ENCODE measurements around the gene STRN3.
A peak's percentile ranks its signal among the peaks of the same experiment; 100 is the strongest.
"Not testable (repeated sequence)": the region's sequence is repeated elsewhere in the genome, so short reads cannot be mapped to it uniquely, and the experiment has no call there.

The STRN3 gene

DNA sequence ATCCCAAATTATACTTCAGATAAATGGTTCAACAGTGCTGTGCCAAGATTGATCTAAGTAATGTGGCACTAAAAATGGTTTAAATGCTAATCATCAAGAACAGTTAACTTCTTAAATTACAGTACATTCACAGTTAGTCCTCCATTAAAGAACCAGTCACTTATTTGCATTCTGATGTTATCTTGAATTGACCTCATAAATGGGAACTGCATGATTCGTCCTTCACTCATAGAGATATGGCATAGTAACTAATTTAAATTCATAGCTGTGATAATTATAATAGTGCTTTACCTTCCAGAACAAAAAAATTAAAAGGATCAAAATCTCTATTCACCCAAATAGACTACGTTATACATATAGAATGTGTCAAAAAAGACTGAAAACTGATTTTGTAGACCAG, 90.7 kb downstream of the STRN3 start:
- Histone ChIP-seq H3K36me3 (ENCODE audit: insufficient read depth, low read length) (peaks cover 43% of the 10 kb centered on the region), H3K9me3 (ENCODE audit: low read depth, low read length) (no peaks in the 10 kb centered on the region), H3K27ac (no peak overlapping the region), H3K4me3 (no peak overlapping the region), H3K9ac (ENCODE audit: insufficient read length) (no peak overlapping the region)
- TF ChIP-seq POLR2AphosphoS5 (IDR thresholded peaks at IDR 0.05; ENCODE audit: borderline replicate concordance, low read depth, low read length) (no peak), EZH2 (IDR thresholded peaks at IDR 0.05) (no peak), FOXP2 (optimal IDR thresholded peaks at IDR 0.05; ENCODE audit: control extremely low read depth, extremely low read length, insufficient read depth) (no peak)
- DNase-seq (ENCODE audit: low read depth, low spot score) = no peak

DNA sequence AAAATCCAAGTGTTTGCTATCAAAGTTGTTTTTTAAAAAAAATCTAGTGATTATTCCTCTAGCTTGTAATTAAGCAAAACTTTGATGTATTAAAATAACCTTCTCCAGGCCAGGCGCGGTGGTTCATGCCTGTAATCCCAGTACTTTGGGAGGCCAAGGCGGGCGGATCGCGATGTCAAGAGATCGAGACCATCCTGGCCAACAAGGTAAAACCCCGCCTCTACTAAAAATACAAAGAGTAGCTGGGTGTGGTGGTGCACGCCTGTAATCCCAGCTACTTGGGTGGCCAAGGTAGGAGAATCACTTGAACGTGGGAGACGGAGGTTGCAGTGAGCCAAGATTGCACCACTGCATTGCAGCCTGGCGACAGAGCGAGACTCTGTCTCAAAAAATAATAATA, 92.2 kb downstream of the STRN3 start:
- not testable (repeated sequence) for H3K9me3 ChIP-seq (ENCODE audit: low read depth, low read length); H3K9ac ChIP-seq (ENCODE audit: insufficient read length); DNase-seq (ENCODE audit: low read depth, low spot score); H3K4me3 ChIP-seq
- Histone ChIP-seq H3K27ac (peak overlapping the region; percentile 51; the same call in 1 of the 2 replicates), H3K36me3 (ENCODE audit: insufficient read depth, low read length) (peaks cover 41% of the 10 kb centered on the region)

DNA sequence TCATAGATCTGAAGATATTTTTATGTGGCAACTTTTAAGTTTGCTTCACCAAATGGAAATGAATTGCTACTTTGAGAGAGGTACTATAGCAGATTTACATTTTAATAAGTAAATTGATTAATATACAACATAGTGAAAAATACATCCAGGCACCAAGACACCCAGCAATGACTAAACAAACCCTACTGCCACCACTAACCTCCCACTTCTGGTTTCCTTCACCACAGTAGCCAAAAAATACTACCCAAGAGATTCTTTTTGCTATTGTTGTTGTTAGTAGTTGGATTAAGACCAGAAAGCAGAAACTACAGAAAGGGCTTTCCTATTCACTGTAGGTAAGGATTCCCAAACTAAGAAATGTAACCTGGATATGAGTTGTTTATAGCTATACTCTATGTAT, 97.7 kb downstream of the STRN3 start:
- peaks cover 9% of the 10 kb centered on the region for H3K36me3 ChIP-seq (ENCODE audit: insufficient read depth, low read length)
- no peaks in the 10 kb centered on the region for H3K9me3 ChIP-seq (ENCODE audit: low read depth, low read length)
- H3K27ac ChIP-seq = peak overlapping the region; percentile 51; the same call in 1 of the 2 replicates
- no peak overlapping the region for H3K9ac ChIP-seq (ENCODE audit: insufficient read length)
- H3K4me3 ChIP-seq = no peak overlapping the region
- TF ChIP-seq EZH2 (IDR thresholded peaks at IDR 0.05) (no peak), POLR2AphosphoS5 (IDR thresholded peaks at IDR 0.05; ENCODE audit: borderline replicate concordance, low read depth, low read length) (no peak), FOXP2 (optimal IDR thresholded peaks at IDR 0.05; ENCODE audit: control extremely low read depth, extremely low read length, insufficient read depth) (no peak)
- DNase-seq (ENCODE audit: low read depth, low spot score) = no peak

DNA sequence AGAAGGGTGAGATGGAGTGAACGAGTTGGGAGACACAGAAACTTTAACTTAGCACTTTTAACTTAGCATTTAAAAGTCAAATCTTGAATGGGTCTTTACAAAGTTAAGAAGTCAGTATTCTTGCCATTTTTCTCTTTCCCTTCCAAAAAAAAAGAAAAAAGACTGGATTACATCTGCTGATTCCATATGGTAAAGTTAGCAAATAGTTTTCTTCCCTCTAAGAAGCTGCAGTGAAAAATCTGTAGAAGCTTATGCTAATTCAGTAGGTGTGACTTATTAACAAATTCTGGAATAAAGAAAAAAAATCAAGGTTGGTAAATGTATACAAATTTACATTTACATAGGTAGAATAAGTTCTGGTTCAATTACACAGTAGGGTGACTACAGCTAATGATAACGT, 100.9 kb downstream of the STRN3 start:
- Histone ChIP-seq H3K9me3 (ENCODE audit: low read depth, low read length) (no peaks in the 10 kb centered on the region), H3K9ac (ENCODE audit: insufficient read length) (no peak overlapping the region), H3K36me3 (ENCODE audit: insufficient read depth, low read length) (peaks cover 14% of the 10 kb centered on the region), H3K27ac (peak overlapping the region; percentile 83), H3K4me3 (peak overlapping the region; percentile 46)
- no peak for TF ChIP-seq POLR2AphosphoS5 (IDR thresholded peaks at IDR 0.05; ENCODE audit: borderline replicate concordance, low read depth, low read length)
- no peak for TF ChIP-seq EZH2 (IDR thresholded peaks at IDR 0.05)
- no peak for TF ChIP-seq FOXP2 (optimal IDR thresholded peaks at IDR 0.05; ENCODE audit: control extremely low read depth, extremely low read length, insufficient read depth)
- DNase-seq (ENCODE audit: low read depth, low spot score) = no peak

DNA sequence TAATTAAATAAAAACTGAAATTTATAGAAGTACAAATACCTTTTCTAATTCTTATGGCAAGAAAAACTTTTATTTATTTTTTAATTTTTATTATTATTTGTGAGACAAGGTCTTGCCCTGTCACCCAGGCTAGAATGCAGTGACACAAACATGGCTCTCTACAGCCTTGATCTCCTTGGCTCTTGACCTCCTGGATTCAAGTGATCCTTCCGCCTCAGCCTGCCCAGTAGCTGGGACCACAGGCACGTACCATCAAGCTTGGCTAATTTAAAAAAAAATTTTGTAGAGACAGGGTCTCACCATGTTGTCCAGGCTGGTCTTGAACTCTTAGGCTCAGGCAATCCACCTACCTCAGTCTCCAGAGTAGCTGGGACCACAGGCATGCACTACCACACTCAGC, 104.4 kb downstream of the STRN3 start:
- TF ChIP-seq POLR2AphosphoS5 (IDR thresholded peaks at IDR 0.05; ENCODE audit: borderline replicate concordance, low read depth, low read length) (no peak), FOXP2 (optimal IDR thresholded peaks at IDR 0.05; ENCODE audit: control extremely low read depth, extremely low read length, insufficient read depth) (no peak), EZH2 (IDR thresholded peaks at IDR 0.05) (no peak)
- peaks cover 22% of the 10 kb centered on the region for H3K36me3 ChIP-seq (ENCODE audit: insufficient read depth, low read length)
- no peaks in the 10 kb centered on the region for H3K9me3 ChIP-seq (ENCODE audit: low read depth, low read length)
- DNase-seq (ENCODE audit: low read depth, low spot score) = no peak
- H3K9ac ChIP-seq (ENCODE audit: insufficient read length) = no peak overlapping the region
- H3K4me3 ChIP-seq = no peak overlapping the region
- H3K27ac ChIP-seq = peak overlapping the region; percentile 40; the same call in 1 of the 2 replicates

DNA sequence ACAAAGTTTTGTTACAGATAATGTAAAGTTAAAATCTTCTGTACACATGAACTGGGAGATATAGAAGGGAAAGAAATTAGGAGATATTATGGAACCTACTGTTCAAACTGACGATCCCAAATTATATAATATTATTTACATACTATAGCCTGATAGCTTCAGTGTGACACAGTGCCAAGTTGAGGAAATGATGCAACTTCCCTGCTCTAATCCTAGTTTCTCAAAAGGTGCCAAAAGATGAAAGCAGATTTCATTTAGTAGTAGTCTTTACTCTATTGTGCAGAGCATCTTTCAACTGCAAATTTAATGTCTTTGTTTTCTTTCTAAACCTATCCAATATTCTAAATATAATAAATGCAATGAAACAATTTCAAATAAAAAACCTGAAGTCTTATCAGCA, 104.9 kb downstream of the STRN3 start:
- no peaks in the 10 kb centered on the region for H3K9me3 ChIP-seq (ENCODE audit: low read depth, low read length)
- H3K4me3 ChIP-seq = 0 out of 2 replicates have a peak overlapping the region, but pooled peaks have one; percentile 28
- no peak for TF ChIP-seq POLR2AphosphoS5 (IDR thresholded peaks at IDR 0.05; ENCODE audit: borderline replicate concordance, low read depth, low read length)
- TF ChIP-seq EZH2 (IDR thresholded peaks at IDR 0.05) = no peak
- no peak for TF ChIP-seq FOXP2 (optimal IDR thresholded peaks at IDR 0.05; ENCODE audit: control extremely low read depth, extremely low read length, insufficient read depth)
- H3K9ac ChIP-seq (ENCODE audit: insufficient read length) = no peak overlapping the region
- peaks cover 25% of the 10 kb centered on the region for H3K36me3 ChIP-seq (ENCODE audit: insufficient read depth, low read length)
- peak; percentile 40 for DNase-seq (ENCODE audit: low read depth, low spot score)
- peak overlapping the region; percentile 40 for H3K27ac ChIP-seq

DNA sequence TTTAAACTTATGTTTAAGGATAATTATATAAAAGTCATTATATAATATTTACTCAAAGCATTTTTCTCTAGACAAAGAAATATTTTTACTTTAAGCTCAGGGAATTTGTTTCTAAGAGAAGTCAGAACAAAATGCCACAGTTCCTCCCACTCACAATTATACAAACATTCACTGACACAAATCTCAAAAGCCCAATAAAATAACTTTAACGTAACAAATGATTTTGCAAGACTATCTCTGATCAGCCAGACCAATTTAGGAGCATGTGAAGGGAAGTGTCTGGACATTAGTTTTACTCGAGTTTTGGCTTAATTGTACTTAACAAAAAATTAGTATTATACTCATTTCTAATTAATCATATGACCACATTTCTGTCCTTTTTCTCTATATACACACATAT, 110.6 kb downstream of the STRN3 start:
- Histone ChIP-seq H3K9ac (ENCODE audit: insufficient read length) (no peak overlapping the region), H3K9me3 (ENCODE audit: low read depth, low read length) (no peaks in the 10 kb centered on the region), H3K27ac (no peak overlapping the region), H3K36me3 (ENCODE audit: insufficient read depth, low read length) (peaks cover 26% of the 10 kb centered on the region), H3K4me3 (no peak overlapping the region)
- TF ChIP-seq POLR2AphosphoS5 (IDR thresholded peaks at IDR 0.05; ENCODE audit: borderline replicate concordance, low read depth, low read length) = no peak
- no peak for TF ChIP-seq FOXP2 (optimal IDR thresholded peaks at IDR 0.05; ENCODE audit: control extremely low read depth, extremely low read length, insufficient read depth)
- no peak for TF ChIP-seq EZH2 (IDR thresholded peaks at IDR 0.05)
- DNase-seq (ENCODE audit: low read depth, low spot score) = no peak

DNA sequence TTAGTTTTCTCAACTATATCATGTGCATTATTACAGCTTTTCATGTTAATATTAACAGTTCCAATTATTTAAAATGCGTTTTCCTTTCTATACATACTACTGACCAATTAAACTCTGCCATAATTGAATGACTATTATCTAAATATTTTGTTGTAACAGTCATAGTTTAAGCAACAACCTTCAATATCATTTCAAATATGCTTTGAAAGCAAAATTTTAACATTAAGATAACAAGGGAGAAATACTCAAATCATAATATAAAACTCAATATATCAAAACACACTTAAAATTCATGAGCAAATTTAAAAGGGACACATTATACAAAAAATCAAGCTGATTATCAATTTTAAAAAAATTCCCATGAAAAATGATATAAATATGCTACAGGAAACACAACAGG, 111.4 kb downstream of the STRN3 start:
- no peak overlapping the region for H3K27ac ChIP-seq
- no peak for DNase-seq (ENCODE audit: low read depth, low spot score)
- H3K4me3 ChIP-seq = no peak overlapping the region
- H3K9ac ChIP-seq (ENCODE audit: insufficient read length) = no peak overlapping the region
- H3K9me3 ChIP-seq (ENCODE audit: low read depth, low read length) = no peaks in the 10 kb centered on the region
- H3K36me3 ChIP-seq (ENCODE audit: insufficient read depth, low read length) = peaks cover 31% of the 10 kb centered on the region
- TF ChIP-seq EZH2 (IDR thresholded peaks at IDR 0.05) = no peak
- no peak for TF ChIP-seq POLR2AphosphoS5 (IDR thresholded peaks at IDR 0.05; ENCODE audit: borderline replicate concordance, low read depth, low read length)
- TF ChIP-seq FOXP2 (optimal IDR thresholded peaks at IDR 0.05; ENCODE audit: control extremely low read depth, extremely low read length, insufficient read depth) = no peak

DNA sequence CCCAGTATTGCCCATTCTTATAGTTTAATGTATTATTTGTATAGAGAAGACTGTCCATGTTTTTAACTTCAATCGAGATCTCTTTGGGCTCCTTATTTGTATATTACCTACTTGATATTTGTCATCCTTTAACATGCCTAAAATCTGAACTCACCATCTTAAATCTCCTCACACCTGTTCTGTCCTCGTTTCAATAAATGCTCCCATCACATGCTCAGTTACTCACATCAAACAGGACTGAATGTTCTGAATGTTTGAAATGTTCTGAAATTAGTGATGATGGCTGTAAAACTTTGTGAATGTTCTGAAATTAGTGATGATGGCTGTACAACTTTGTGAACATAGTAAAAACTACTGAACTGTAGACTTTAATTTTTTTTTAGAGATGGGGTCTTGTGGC, 117.4 kb downstream of the STRN3 start:
- peaks cover 60% of the 10 kb centered on the region for H3K36me3 ChIP-seq (ENCODE audit: insufficient read depth, low read length)
- no peak overlapping the region for H3K4me3 ChIP-seq
- TF ChIP-seq FOXP2 (optimal IDR thresholded peaks at IDR 0.05; ENCODE audit: control extremely low read depth, extremely low read length, insufficient read depth) (no peak), EZH2 (IDR thresholded peaks at IDR 0.05) (no peak), POLR2AphosphoS5 (IDR thresholded peaks at IDR 0.05; ENCODE audit: borderline replicate concordance, low read depth, low read length) (no peak)
- H3K27ac ChIP-seq = no peak overlapping the region
- no peak overlapping the region for H3K9ac ChIP-seq (ENCODE audit: insufficient read length)
- no peaks in the 10 kb centered on the region for H3K9me3 ChIP-seq (ENCODE audit: low read depth, low read length)
- DNase-seq (ENCODE audit: low read depth, low spot score) = no peak
